Hematopoietic multipotent progenitor cell treated with erythropoietin and hydrocortisone succinate and interleukin-3 and kit ligand, for 17 days (in vitro differentiated cells): Measurements from ENCODE around the gene LRIF1.
A peak's percentile ranks its signal among the peaks of the same experiment; 100 is the strongest.
"Not testable (repeated sequence)": the region's sequence is repeated elsewhere in the genome, so short reads cannot be mapped to it uniquely, and the experiment has no call there.

Source experiments
- DNase-seq: peaks from one replicate; pipeline ENCODE4 v3.0.0-alpha.2; 2015; ENCODE audit warnings: low spot score

LRIF1 gene

DNA sequence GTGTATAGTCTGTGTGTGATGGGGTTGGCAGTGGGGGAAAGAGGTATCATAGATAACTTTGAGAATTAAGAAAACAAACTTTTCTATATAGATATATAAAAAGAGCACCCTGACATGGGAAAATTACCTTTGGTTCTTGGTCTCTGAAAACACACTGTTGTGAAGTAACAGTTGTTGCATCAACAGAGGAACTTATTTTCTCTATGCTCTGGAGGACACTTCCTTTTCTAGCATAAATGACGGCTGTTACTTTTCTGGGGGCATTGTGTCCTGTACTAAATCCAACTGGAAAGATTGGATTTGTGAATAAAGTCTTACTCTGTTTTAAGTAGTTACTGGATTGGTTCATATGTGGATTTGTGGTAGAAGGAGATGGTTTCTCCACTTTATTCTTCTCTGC, 12.6 kb downstream of the LRIF1 start:
- DNase-seq, result no peak

DNA sequence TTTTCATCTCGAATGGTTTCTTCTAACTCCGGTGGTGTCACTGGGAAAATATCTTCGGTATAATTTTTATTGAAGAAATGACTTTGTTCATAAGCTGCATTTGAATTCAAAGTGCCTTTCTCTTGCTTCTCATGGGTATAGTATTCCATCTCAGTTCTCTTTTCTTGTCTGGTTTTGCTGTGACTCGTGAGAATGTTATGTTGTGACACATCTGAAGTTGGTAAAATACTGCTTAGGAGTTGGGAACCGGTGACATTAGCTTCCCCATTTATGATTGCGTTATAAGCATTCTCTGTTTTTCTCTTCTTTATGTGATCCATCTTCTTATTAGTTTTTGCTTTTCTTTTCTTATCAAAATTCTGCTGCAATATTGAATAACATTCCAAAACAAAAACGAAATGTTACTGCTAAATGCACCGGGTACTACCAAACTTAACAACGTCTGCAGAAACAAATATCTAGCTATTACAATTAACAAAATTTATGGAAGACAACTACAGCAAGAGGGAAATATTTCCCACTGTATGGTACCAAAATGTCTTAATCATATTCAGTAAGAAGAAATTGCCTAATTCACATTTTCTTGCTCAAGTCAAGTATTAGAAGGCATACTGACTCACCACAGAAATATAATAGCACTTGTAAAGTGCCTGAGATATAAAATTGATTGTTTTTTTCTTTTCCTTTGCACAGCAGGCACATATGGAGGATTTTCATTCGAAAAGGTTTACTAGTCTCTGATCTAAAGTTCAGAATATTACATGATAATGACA, 15.5 kb downstream of the LRIF1 start:
- no peak for DNase-seq

DNA sequence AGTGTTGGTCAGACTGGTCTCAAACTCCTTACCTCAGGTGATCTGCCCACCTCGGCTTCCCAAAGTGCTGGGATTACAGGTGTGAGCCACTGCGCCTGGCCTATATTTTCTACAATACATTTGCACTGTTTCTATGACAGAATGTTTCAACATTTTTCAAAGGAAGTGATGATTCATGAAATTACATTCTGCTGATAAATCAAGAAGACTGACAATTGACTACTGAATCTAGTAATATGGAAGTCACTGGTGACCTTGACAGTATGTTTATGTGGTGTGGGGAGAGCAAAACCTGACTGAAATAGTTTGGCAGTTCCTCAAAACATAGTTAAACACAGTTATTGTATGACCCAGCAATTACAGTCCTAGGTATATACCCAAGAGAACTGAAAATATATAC, 18.1 kb downstream of the LRIF1 start:
- no peak for DNase-seq

DNA sequence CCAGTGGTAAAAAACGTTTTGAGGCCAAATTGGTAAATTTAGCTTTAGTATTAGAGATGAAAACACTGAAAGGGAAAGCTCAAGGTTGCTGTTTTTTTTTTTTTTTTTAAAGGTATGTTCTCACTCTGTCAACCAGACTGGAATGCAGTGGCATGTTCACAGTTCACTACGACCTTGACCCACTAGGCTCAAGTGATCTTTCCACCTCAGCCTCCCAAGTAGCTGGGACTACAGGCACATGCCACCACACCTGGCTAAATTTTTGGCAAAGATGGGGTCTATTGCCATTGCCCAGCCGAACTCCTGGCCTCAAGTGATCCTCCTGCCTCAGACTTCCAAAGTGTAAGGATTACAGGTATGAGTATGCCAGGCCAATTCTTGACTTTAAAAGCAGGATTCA, 18.9 kb downstream of the LRIF1 start:
- no peak for DNase-seq

DNA sequence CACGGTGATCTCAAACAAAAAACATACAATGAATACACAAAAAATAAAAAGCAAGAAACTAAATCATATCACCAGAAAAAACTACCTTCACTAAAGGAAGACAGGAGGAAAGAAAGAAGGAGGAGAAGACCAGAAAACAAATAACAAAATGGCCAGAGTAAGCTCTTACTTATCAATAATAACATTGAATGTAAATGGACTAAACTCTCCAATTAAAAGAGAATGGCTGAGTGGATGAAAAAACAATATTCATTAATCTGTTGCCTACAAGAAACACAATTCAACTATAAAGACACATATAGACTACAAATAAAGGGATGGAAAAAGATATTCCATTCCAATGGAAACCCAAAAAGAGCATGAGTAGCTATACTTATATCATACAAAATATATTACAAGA, 27.2 kb downstream of the LRIF1 start:
- no peak for DNase-seq

DNA sequence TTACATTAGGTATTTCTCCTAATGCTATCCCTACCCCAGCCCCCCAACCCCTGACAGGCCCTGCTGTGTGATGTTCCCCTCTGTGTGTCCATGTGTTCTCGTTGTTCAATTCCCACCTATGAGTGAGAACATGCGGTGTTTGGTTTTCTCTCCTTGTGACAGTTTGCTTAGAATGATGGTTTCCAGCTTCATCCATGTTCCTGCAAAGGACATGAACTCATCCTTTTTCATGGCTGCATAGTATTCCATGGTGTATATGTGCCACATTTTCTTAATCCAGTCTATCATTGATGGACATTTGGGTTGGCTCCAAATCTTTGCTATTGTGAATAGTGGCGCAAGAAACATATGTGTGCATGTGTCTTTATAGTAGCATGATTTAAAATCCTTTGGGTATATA, 32.6 kb downstream of the LRIF1 start:
- DNase-seq, result not testable (repeated sequence)

DNA sequence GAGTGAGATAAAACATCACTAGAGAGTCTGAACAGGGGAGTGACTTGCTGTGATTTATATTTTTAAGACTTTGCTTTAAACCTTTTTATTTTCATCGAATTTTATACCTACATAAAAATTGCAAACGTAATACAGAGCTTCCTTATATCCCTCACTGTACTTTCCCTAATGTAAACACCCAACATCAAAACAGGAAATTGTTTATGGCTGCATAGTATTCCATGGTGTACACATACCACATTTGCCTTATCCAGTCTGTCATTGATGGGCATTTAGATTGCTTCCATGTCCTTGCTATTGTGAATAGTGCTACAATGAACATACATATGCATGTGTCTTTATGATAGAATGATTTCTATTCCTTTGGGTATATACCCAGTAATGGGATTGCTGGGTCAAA, 34.8 kb downstream of the LRIF1 start:
- DNase-seq, result no peak

DNA sequence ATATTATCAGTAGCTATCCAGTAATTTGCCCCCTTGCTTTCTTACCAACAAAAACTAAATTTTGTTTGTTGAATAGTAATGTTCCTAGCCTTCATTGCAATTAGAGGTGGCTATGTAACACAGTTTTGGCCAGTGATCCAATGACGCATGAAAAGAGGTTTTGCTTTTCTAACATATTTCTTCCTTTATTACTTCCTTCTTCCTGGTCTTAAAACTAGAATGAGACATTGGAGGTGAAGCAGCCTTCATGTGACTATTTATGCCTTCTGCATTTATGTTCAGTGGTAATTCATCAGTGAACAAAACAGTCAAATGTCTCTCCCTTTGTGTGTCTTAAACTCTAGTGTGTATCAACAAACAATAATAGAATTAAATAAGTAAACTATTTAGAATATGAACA, 35.5 kb downstream of the LRIF1 start:
- no peak for DNase-seq

DNA sequence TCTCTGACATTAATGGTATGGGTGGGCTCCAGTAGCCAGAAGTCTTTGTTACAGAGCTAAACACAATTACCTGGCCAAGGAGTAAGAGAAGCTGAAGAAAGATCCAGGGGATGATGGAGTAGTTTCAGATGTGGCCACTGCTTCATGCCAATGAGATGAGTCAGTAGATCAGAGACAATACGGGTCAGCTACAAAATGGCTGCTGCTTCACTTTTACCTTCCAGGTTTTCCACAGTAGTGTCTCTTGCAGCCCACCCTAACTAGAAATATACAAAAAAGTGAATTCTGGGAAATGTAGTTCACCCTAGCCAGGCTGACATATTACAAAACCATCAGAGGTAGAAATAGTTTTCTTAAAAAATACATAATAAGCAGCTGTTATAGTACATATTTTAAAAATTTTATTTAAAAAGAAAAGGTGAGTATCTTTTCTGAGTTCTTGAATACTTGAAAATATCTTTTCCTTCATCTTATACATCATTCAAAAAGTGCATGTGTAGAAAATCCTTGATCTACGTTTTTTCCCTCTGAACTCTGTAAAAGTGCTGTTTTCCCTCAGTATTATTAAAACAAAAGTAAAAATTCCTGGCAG, 36.1 kb downstream of the LRIF1 start:
- no peak for DNase-seq

DNA sequence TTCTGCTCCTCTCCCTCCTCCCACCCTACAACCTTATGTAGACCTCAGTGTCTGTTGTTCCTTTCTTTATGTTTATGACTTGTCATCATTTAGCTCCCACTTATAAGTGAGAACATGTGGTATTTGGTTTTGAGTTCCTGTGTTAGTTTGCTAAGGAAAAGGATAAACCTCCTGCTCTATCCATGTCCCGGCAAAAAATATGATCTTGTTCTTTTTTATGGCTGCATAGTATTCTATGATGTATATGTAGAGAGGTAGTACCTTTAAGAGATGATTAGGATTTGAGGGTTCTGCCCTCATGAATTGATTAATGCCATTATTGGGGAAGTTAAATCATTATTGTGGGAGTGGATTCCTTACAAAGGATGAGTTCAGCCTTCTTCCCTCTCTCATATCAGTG, 41.8 kb downstream of the LRIF1 start:
- no peak for DNase-seq

DNA sequence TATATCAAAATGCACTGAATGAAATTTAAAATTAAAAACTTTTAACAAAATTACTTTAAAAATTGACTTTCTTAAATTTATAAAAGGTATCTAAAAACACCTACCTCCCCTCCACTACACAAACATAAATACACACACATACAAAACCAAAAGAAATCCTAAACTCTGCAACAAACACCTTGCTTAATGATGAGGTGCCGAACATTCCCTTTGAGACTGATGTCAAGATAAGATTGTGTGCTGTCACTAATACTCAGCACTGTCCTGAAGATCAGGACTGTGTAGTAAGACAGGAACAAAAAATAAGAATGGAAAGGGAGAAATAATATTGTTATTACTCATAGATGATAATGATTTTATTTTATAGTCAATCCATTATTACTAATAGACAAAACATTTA, 45.7 kb downstream of the LRIF1 start:
- no peak for DNase-seq

DNA sequence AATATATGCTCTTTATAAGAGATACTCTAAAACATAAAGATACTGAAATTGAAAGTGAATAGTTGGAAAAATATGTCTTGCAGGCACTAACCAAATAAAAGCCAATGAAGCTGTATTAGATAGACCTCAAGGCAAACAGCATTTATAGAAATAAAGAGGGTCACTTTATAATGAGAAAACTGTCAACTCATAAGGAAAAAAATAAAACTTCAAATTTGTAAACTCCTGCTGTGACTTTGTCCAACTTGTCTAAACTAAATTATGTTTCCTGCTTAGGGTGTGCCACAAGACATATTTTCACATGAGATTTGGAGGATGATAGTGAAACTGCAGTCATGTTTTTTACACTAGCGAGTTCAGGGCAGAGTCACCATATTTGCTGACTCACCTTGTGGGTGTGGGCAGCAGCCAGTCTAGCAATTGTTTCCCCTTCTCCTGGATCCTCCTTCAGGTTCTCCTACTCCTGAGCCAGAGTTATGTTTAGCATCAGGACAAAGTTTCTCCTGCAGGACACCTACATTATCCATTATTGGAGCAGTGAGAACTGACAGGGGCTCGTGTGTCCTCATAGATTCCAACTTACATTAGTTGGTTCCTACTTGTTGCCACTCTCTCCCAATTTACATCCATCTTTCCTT, 46.9 kb downstream of the LRIF1 start:
- DNase-seq, result peak; percentile 77

DNA sequence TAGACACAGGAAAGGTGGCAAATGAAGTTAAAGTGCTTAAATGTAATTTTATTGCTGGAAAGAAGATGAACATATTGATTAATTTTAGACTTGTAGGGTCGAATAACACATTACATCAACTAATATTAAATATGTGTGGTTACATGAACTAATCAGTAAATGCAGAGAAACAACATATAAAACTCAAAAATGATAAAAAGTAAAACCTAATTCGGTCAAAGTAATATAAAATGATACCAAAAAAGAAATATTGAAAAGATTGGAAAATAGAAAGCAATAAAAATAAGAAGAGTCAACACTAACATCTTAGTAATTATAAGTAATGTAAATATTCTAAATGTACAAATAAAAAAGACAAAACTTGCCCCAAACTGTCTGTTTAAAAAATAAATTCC, 47.5 kb downstream of the LRIF1 start:
- DNase-seq, result no peak

DNA sequence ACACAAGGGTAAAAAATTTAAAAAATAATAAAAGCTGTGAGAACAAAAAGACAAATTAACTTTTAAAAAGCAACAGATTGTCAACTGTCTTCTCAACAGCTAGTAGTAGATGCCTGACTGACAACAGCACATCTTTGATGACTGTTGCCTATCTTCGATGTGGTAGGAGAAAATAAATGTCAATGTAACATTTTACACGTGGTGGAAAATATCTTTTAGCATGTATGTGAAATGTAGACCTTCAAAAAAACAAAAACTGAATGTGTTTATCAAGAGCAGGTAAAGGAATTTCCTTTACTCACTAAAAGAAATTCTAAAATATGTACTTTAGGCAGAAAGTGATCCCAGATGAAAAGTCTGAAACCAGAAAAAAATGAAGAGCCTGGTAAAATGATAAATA, 47.9 kb downstream of the LRIF1 start:
- DNase-seq, result no peak

DNA sequence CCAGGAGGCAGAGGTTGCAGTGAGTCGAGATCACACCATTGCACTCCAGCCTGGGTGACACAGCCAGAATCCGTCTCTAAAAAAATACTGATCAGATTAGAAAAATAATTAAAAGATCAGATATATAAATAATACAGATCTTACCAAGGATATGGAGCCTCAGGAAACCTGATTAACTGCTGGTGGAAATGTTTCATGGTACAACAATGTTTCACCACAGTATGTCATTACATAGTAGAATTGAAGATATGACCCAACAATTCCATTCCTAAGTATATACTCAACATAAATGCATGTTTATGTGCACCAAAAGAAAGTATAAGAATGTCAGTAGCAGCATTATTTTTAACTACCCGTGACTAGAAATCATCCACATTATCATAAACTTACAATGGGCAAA, 49.0 kb downstream of the LRIF1 start:
- DNase-seq, result no peak

DNA sequence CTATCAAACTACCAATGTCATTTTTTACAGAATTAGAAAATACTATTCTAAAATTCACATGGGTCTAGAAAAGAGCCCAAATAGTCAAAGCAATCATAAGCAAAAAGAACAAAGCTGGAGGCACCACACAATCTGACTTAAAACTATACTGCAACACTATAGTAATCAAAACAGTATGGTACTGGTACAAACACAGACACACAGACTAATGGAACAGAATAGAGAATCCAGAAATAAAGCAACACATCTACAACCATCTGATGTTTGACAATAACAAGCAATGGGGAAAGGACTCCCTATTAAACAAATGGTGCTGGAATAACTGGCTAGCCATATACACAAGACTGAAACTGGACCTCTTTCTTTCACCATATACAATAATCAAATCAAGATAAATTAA, 50.9 kb downstream of the LRIF1 start:
- no peak for DNase-seq

DNA sequence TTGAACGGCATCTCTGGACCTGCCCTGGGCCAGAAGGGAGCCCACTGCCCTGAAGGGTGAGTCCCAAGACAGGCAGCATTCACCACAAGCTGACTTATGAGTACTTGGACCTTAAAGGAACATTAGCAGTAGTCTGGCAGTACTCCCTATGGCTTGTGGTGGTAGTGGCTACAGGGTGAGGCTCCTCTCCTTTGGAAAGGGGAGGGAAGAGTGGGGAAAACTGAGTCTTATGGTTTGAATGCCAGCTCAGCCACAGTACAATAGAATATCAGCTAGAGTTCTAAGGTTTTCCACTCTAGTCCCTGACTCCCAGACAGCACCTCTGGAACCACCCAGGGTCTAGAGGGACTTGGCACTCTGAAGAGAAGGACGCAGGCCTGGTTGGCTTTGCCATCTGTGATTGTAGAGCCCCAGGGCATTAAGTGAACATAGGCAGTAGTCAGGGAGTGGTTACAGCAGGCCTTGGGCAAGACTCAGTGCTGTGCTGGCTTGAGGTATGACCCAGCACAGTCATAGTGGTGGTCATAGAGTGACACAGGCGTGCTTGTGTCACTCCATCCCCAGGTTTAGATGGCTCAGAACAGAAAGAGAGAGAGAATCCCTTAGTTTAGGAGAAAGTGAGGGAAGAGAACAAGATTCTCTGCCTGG, 59.7 kb downstream of the LRIF1 start:
- no peak for DNase-seq

DNA sequence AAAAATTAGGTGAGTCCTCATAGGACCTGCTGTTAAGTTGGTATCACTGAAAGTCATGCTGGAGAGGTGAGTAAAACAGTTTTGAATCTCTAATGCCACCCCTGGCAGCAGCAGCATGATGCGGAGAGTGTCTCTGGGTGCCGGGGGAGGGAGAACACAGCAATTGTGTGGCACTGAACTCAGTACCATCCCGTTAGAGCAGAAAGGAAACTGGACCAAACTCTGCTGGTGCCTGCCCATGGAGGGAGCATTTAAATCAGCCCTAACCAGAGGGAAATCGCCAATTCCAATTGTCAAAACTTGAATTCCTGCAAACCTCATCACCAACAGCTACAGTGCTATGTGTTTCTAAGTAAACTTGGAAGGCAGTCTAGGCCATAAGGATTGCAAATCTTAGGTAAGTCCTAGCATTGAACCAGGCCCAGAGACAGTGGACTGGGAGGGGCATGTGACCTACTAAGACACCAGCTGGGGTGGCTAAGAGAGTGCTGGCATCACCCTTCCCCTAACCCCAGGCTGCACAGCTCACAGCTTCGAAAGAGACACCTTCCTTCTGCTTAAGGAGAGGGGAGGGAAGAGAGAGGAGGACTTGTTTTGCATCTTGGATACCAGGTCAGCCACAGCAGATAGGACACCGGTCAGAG, 60.8 kb downstream of the LRIF1 start:
- no peak for DNase-seq

DNA sequence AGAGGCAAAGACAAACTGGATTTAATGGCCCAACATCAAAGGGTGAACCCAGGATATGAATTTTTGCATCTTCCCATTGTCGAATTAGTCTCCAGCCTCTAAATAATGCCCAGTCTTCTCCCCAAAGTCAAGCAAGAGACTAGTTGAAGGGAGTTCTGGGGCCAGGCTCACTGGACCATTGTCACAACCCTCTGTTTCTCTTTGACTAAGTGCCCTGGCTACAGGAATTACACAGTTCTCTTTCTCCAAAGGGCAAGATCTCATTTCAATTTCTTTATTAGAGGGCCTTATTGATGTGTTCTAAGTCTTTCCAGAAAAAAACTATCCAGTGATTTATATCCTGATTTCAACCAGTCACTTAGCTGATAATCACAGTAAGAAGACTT, 64.3 kb downstream of the LRIF1 start:
- DNase-seq, result no peak

DNA sequence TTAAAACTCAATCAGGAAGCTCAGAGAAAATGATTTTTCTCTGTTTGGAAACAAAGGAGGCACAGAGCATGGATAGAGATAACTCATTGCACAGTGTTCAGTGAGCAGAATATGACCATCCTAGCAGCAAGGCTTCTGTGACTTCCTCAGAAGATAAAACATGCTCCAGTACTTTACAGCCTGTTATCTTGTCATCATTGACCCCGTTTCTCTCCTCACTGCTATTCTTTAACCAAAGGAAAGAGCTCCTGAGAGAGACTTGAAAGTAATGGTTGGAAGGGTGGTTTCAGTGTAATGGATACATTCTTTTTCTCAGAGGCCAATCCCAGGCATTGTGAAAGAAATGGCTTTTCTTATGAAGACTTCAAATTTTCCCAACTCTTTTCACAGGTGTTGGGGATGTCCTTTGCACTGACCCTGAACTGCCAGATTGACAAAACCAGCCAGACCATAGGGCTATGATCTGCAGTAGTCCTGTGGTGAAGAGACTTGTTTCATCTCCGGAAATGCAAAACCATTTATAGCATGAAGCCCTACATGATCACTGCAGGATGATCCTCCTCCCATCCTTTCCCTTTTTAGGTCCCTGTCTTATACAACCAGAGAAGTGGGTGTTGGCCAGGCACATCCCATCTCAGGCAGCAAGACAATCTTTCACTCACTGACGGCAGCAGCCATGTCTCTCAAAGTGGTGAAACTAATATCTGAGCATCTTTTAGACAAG, 64.8 kb downstream of the LRIF1 start:
- no peak for DNase-seq

DNA sequence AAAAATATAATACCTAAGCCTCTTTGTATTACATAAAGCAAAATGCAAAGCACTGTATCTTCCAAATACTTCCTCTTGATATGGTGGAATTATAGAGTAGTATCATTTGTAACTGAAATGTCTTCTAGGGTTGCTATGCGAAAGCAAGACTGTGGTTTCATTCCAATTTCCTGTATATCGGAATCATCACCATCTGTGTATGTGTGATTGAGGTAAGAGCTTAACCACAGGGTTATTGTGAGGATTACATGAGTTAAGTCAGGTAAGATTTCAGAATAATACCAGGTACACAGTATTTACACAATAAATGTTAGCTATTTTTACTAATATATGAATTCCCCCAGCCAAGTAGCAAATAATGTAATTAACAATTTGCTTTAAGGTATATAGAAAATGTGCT, 66.0 kb downstream of the LRIF1 start:
- DNase-seq, result no peak
